Urothelium cell line (cell line): Measurements from ENCODE around the gene CARD11.

Experiments used
- DNase-seq: peaks from one replicate; pipeline ENCODE4 v3.0.0; 2011; ENCODE audit warnings: low spot score, mixed read lengths
- FAIRE-seq: peaks from 2 replicates; lab custom pipeline; 2011; peaks lifted over from hg19 to GRCh38; lab: Jason Lieb, UNC

CARD11 gene

GRCh38 chr7:2918406-2918805, 125.3 kb downstream of the CARD11 start:
- DNase-seq (no peak), FAIRE-seq (no peak)

DNA sequence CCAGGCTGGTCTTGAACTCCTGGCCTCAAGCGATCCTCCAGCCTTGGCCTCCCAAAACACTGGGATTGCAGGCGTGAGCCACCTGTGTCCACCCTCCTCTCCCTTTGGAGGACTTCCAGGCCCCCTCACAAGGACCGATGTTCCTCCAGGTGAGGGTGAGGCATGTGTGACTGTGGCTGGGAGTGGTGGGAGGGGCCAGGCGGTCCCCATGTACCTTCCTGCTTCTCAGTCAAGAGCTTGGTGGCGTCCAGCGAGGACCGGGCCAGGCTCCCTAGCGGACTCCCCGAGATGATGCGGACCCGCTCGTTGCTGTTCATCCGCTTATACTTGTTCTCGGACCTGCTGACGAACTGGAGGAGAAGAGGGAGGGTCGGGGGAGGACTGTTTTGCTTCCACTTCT, 128.6 kb downstream of the CARD11 start:
- DNase-seq (no peak), FAIRE-seq (peak; percentile 67)

DNA sequence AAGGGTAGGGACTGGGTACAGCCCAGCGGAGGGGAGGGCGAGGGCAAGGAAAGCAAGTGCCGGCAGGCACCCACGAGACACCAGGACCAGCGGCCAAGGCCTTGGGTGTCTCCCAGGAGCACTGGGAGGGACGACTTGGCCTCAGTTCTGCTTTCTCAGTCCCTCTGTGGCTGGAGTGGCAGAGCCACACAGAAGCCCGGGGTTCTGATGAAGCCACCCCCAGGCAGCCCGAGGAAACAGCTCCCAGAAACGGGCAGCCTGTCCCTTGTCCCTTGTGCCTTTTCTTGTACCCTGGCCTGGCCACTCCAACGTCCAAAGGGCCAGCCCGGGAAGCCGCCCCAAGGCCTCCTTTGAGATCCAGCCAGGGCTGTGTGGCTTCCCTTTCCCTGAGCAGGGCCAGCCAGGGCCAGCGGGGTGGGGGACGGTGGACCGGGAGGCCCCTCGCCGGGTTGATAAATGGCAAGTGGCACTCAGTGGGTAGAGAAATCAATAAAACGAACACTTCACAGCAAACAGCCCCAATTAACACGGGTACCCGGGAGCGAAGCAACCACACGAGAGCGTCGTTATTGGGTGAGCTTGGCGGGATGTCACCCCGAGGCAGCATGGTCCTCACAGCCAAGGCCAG, 129.8 kb downstream of the CARD11 start:
- DNase-seq (no peak), FAIRE-seq (no peak)

GRCh38 chr7:2912684-2913439, 130.8 kb downstream of the CARD11 start:
- DNase-seq (no peak), FAIRE-seq (peak; percentile 13)

GRCh38 chr7:2911466-2911865, 132.2 kb downstream of the CARD11 start:
- FAIRE-seq, result no peak
- DNase-seq, result no peak

GRCh38 chr7:2909471-2910039, 134.1 kb downstream of the CARD11 start:
- FAIRE-seq (no peak), DNase-seq (no peak)

- FAIRE-seq (peak; percentile 98), DNase-seq (no peak)
These were observed 134.6 kb downstream of the CARD11 start for GRCh38 chr7:2909043-2909442.

DNA sequence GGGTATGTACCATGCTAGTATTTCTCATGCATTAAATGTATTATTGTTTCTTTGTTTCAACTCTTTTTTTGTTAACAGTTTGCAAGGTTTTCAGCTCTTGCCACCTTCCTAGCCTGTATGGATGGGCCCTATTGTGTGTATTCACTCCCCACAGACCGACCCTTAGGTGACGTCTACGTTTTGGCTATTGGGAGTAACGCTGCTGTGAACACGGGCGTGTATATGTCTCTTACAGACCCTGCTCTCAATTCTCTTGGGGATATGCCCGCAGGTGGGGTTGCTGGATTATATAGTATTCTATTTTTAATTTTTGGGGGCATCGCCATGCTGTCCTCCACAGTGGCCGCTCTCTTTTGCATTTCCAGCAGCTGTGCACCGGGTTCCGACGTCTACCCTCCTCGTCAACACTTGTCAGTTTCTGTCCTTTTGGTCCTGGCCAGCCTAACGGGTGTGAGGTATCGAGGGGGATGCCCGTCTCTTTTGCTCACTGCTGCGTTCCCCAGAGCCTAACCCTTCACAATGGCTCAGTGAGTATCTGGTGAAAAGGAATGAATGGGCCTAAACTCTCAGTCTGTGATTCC, 135.5 kb downstream of the CARD11 start:
- FAIRE-seq (no peak), DNase-seq (no peak)

GRCh38 chr7:2906197-2906931, 137.3 kb downstream of the CARD11 start:
- peak; percentile 93 for FAIRE-seq

DNA sequence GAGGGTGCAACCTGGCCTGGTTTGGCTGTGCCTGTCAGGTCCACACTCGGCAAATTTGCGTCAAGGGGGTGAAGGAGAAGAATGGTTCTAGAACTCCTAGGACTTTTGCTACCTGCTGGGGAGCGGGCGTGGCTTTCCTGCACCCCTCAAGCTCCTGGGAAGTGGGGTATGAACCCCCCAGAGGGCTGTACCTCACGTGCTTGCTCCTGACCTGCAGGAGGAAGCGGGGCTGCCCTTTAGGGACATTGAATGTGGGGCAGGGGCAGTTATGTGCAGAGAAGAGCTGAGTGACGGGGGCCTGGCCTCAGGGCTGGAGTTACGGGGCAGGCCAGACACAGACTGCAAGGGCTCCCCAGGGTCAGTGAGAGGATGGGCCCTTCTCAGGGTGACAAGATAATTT, 138.2 kb downstream of the CARD11 start:
- peak; percentile 37 for FAIRE-seq

More at GRCh38 chr7:2906197-2906931, 137.3 kb downstream of the CARD11 start:
- DNase-seq, result no peak

GRCh38 chr7:2905027-2905426, 138.6 kb downstream of the CARD11 start:
- FAIRE-seq, result peak; percentile 32
- DNase-seq, result no peak

More for the DNA sequence above, 138.2 kb downstream of the CARD11 start:
- DNase-seq, result no peak

GRCh38 chr7:2904202-2904601, 139.5 kb downstream of the CARD11 start:
- DNase-seq (no peak), FAIRE-seq (peak; percentile 69)

DNA sequence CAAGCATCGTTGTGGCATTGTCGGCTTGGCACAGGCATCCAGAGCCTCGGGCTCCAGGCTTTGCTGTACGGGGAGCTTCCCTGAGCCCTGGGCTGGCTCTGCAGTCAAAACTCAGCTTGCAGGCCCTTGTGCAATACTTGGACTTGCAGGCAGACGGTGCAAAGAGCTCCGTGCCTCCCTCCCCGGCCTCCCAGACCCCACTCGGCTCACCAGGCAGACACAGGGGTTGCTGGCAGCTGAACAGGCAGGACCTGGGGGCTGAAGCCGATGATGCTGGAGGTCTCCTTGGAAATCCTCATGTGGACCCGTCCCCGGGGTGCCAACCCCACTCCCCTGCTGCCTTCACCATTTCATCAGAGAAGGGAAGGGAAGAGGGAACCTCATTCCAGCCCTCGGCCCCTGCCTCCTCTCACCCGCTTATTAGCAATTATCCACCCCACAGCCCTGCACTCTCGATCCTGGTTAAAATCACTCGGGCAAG, 139.9 kb downstream of the CARD11 start:
- DNase-seq (no peak), FAIRE-seq (no peak)

- DNase-seq, result no peak
- FAIRE-seq, result no peak
These were observed 146.6 kb downstream of the CARD11 start for GRCh38 chr7:2897023-2897422.

GRCh38 chr7:2896131-2896530, 147.5 kb downstream of the CARD11 start:
- DNase-seq, result no peak
- peak; percentile 88 for FAIRE-seq

DNA sequence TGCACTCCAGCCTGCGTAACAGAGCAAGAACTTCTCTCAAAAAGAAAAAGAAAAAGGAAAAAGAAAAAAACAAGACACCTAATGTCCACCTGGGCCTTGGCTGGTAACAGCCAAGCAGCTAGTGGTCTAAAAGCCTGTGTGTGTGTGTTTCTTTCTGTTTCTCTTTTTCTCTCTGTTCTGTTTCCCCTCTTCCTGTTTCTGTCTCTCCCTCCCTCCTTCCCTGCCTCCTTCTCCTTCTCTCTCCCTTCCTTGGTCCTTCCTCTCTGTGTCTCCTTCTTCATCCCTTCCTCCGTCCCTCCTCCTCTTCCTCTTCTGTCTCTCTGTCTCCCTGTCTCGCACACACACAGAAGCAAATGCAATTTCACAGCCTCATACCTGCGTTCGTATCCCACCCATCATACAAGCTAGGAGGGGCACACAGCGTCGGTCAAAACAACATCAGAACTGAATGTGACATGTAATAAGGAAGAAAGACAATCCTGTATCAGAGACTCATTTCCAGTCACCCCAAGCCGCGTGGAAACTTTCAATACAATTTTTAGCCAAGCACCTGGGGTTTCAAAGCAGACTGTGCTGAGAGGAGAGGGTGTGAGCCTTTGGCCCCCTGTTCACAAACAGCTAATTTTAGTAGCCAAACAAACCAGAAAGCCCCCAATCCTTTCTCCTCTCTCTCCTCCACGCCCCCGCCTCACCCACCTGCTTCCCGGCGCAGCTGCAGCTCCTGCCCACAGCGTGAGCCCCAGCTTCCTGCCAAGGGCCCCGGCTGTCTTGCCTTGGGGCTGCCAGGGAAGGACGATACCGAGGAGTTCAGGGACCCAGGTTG, 149.3 kb downstream of the CARD11 start:
- no peak for DNase-seq
- FAIRE-seq, result peak; percentile 98

DNA sequence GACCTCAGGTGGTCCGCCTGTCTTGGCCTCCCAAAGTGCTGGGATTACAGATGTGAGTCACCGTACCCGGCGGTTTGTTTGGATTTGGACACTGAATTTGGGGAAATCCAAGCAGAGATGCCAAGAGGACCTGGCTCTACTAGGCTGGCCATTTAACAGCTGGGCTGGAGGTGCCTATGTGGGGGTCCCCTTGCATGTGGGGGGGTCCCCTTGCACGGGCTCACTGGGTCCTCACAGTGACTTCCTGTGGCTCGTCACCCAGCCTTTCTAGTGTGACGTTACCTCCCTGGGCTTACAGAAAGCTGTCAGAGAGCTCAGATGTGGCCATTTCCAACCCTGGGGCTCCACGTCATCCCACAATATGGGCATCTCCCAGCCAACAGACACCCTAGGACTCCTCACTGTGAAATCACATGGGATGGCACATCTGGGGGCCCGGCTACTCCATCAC, 150.2 kb downstream of the CARD11 start:
- DNase-seq (no peak), FAIRE-seq (peak; percentile 82)

DNA sequence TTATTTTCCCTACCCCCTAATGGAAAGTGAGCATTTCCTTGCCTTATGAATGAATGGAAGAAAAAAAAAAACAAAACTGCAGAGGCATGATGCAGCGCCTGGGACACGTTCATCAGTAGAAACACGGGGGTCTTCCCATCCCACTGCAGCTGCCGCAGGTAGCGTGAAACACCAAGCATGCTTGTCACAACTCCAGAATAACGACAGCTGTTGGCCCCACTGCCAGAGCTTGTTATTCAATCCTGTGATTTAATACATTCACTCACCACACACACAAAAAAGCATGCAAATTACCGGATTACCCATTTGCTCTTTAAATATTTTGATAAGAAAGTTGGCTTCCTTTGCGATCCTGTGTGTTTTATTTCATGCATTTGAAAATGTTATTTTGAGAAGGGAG, 151.1 kb downstream of the CARD11 start:
- peak; percentile 66 for FAIRE-seq
- no peak for DNase-seq

DNA sequence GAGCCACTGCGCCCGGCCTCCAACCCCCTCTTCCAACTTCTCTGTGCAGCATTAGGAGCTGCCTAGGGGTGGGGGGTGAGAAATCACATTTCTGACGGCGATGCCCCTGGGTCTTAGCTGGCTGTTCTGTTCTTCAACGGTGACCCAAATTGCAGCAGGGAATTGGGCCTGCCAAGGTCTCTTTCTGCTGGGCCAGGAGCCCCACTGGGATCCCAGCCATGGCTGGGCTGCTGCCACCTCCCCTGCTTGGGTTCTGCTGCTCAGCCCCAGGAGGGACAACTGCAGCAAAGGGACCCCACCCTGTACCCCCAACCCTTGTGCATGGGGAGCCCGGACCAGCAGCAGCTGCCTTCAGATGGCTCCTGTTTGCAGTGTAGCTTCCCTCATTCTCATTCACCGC, 155.9 kb downstream of the CARD11 start:
- FAIRE-seq, result peak; percentile 27

DNA sequence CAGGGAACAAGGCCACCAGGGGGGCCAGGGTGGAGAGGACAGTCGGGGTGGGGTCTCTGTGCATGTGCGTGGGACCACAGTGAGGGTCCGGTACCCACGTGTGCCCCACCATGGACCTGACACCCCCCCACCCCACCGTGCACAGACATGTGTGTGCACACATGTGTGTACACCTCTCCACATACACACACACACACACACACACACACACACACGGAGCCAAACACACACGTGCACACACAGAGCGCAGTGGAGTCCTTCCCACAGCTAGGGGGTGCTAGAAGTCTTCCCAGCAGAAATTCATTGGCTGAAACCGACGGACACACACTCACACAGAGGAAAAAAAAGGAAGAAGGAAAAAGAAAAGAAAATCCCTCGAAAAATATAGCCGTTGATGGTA, 156.8 kb downstream of the CARD11 start:
- peak; percentile 96 for DNase-seq
- FAIRE-seq, result peak; percentile 100

More for the DNA sequence above, 155.9 kb downstream of the CARD11 start:
- DNase-seq, result no peak
